CD14-positive monocyte (primary cell): Measurements from ENCODE around the gene TCIRG1. TPM values are rescaled to one million over a fixed set of nuclear protein-coding genes. Genes with fewer than 3 reads are reported as not detected.

Experiments
- DNase-seq, 3 donors: peaks; one replicate each; pipeline ENCODE4 v3.0.0-alpha.2; 2011 to 2022
- H2AFZ ChIP-seq: 2 replicates; pipeline ENCODE4 v1.6.0; 2012; ENCODE audit warnings: mild to moderate bottlenecking, low read depth, low read length, inconsistent platforms; ENCODE audit not compliant: insufficient read depth, poor library complexity, severe bottlenecking
- H3K27ac ChIP-seq, 2 donors: 1 replicate in 1 of 2; 2 replicates in 1 of 2; pipeline ENCODE4 v1.5.1; 2012 to 2013; ENCODE audit warnings: low read length in 2 of 2, control low read depth in 1 of 2, inconsistent platforms in 1 of 2, low read depth in 1 of 2, mild to moderate bottlenecking in 1 of 2
- H3K27me3 ChIP-seq, 2 donors: one replicate each; pipeline versions ENCODE4 v1.6.0 to v1.6.1; 2011 to 2013; ENCODE audit warnings: low read length in 2 of 2; ENCODE audit not compliant: control insufficient read depth in 2 of 2, insufficient read depth in 2 of 2
- H3K36me3 ChIP-seq, 2 donors: replicated peaks in 1 of 2; 1 replicate in 1 of 2; 2 replicates in 1 of 2; pipeline versions ENCODE4 v1.5.1 to v1.6.1; 2012 to 2013; ENCODE audit warnings: low read length in 2 of 2, control low read depth in 1 of 2, inconsistent platforms in 1 of 2, mild to moderate bottlenecking in 1 of 2; ENCODE audit not compliant: insufficient read depth in 2 of 2, control insufficient read depth in 1 of 2
- H3K4me1 ChIP-seq, 2 donors: 1 replicate in 1 of 2; 2 replicates in 1 of 2; pipeline versions ENCODE4 v1.5.1 to v1.6.1; 2012 to 2013; ENCODE audit warnings: low read length in 2 of 2, control low read depth in 1 of 2, inconsistent platforms in 1 of 2, mild to moderate bottlenecking in 1 of 2, moderate library complexity in 1 of 2; ENCODE audit not compliant: insufficient read depth in 2 of 2, control insufficient read depth in 1 of 2
- H3K4me2 ChIP-seq: replicated peaks from 2 replicates; pipeline ENCODE3; 2012; ENCODE audit warnings: low read length, moderate library complexity, mild to moderate bottlenecking; ENCODE audit not compliant: poor library complexity, severe bottlenecking; ENCODE audit errors: extremely low read depth
- H3K4me3 ChIP-seq, 3 experiments: fragments of 200-600 bp in 1 of 3; sonication (generic) in 1 of 3; replicated peaks in 1 of 3; 1 replicate in 2 of 3; 2 replicates in 1 of 3; pipeline ENCODE4 v1.5.1; 2011 to 2013; ENCODE audit warnings: low read length in 3 of 3, mild to moderate bottlenecking in 3 of 3, control low read depth in 2 of 3, low read depth in 2 of 3, inconsistent platforms in 1 of 3, moderate library complexity in 1 of 3
- H3K79me2 ChIP-seq: 2 replicates; pipeline ENCODE4 v1.6.0; 2012; ENCODE audit warnings: mild to moderate bottlenecking, control low read depth, inconsistent platforms, low read length, moderate library complexity; ENCODE audit not compliant: insufficient read depth
- H3K9ac ChIP-seq: 2 replicates; pipeline ENCODE4 v1.6.0; 2017; ENCODE audit warnings: low read length, mild to moderate bottlenecking; ENCODE audit not compliant: insufficient read depth, poor library complexity, severe bottlenecking
- H3K9me3 ChIP-seq, 2 donors: replicated peaks in 1 of 2; 1 replicate in 1 of 2; 2 replicates in 1 of 2; pipeline versions ENCODE4 v1.5.1 to v1.6.1; 2012 to 2013; ENCODE audit warnings: low read length in 2 of 2, control low read depth in 1 of 2; ENCODE audit not compliant: control insufficient read depth in 1 of 2, insufficient read depth in 1 of 2
- H4K20me1 ChIP-seq: 2 replicates; pipeline ENCODE4 v1.6.0; 2012; ENCODE audit warnings: mild to moderate bottlenecking, low read length, control low read depth, moderate library complexity; ENCODE audit not compliant: insufficient read depth
- H3K27ac Mint-ChIP-seq, 7 donors: one replicate each; pipeline ENCODE4 v1.8.0; 2020; ENCODE audit warnings: mild to moderate bottlenecking in 7 of 7, mixed read lengths in 7 of 7, moderate library complexity in 6 of 7, inconsistent platforms in 2 of 7
- H3K27me3 Mint-ChIP-seq, 3 donors: one replicate each; pipeline ENCODE4 v1.8.0; 2021 to 2022; ENCODE audit warnings: low read depth in 3 of 3, mild to moderate bottlenecking in 3 of 3, mixed read lengths in 3 of 3, moderate library complexity in 3 of 3, inconsistent platforms in 1 of 3
- H3K36me3 Mint-ChIP-seq, 2 donors: one replicate each; pipeline ENCODE4 v1.8.0; 2020; ENCODE audit warnings: mixed read lengths in 2 of 2, inconsistent platforms in 1 of 2, mild to moderate bottlenecking in 1 of 2
- H3K4me1 Mint-ChIP-seq: one replicate; pipeline ENCODE4 v1.8.0; 2020; ENCODE audit warnings: mild to moderate bottlenecking, mixed read lengths
- H3K4me3 Mint-ChIP-seq, 2 donors: one replicate each; pipeline ENCODE4 v1.8.0; 2020; ENCODE audit warnings: mild to moderate bottlenecking in 2 of 2, mixed read lengths in 2 of 2, moderate library complexity in 1 of 2
- H3K9me3 Mint-ChIP-seq, 7 donors: one replicate each; pipeline ENCODE4 v1.8.0; 2020 to 2022; ENCODE audit warnings: mixed read lengths in 7 of 7, mild to moderate bottlenecking in 6 of 7, moderate library complexity in 6 of 7, inconsistent platforms in 2 of 7
- CTCF ChIP-seq: fragments of 200-600 bp; IDR thresholded peaks from one replicate; pipeline ENCODE4 v1.8.0; 2022; ENCODE audit warnings: antibody characterized with exemption, mild to moderate bottlenecking
- WGBS: methylation state at CpG from one replicate; pipeline ENCODE4 v1.1.5; 2013; ENCODE audit warnings: missing lambda C conversion rate; ENCODE audit not compliant: insufficient coverage; 5-methylcytosine and 5-hydroxymethylcytosine counted together
- intact Hi-C, 2 donors: fragments of 100-400 bp; cut with micrococcal nuclease; formaldehyde crosslinking; loops; one replicate each; pipeline versions ENCODE4 v1.15.0 to v1.15.1; 2023
- polyA plus RNA-seq, 3 donors: library from polyadenylated mRNA; depleted of rRNA in 1 of 3; unstranded in 2 of 3; stranded (reverse) in 1 of 3; fragments of 300-500 nt in 2 of 3; fragments of >200 nt in 1 of 3; fragmentation: Illumina TruSeq in 2 of 3; gene quantifications; 1 replicate in 2 of 3; 2 replicates in 1 of 3; pipeline ENCODE4 v1.2.3, GENCODE V29; 2012 to 2021

TCIRG1 gene
- polyA plus RNA-seq, 3 donors, result 197 to 1,286 (median 225) TPM

- WGBS, result 99% methylated on average over 11 of the region's 13 CpGs
- no peak overlapping the region for H2AFZ ChIP-seq
- no peak for DNase-seq
- H4K20me1 ChIP-seq, result peaks cover 50% of the 10 kb centered on the region
- H3K27me3 ChIP-seq, result no peaks in the 10 kb centered on the region
- H3K79me2 ChIP-seq, result no peaks in the 10 kb centered on the region
- Mint-ChIP-seq H3K36me3 (peaks cover 78 to 98% of the 10 kb centered on the region in 2 donors), H3K27ac (peak overlapping the region in 1 of 7 donors; percentile 53), H3K4me1 (no peaks in the 10 kb centered on the region), H3K4me3 (no peak overlapping the region), H3K9me3 (no peaks in the 10 kb centered on the region), H3K27me3 (peaks cover 0 to 3% (median 2%) of the 10 kb centered on the region in 3 donors)
- TF ChIP-seq CTCF, result no peak
- no peak overlapping the region for H3K4me3 ChIP-seq
- no peak overlapping the region for H3K9ac ChIP-seq
- H3K27ac ChIP-seq, result no peak overlapping the region
- H3K9me3 ChIP-seq, result no peaks in the 10 kb centered on the region
- H3K4me2 ChIP-seq, result no peak overlapping the region
- no peaks in the 10 kb centered on the region for H3K4me1 ChIP-seq
- peaks cover 90 to 99% of the 10 kb centered on the region in 2 donors for H3K36me3 ChIP-seq
- intact Hi-C loops, result no loop called here
Measured at GRCh38 chr11:68022531-68022930, 16.3 kb upstream of the TCIRG1 start.

- H3K36me3 ChIP-seq, result peaks cover 78 to 87% of the 10 kb centered on the region in 2 donors
- intact Hi-C loops, result no loop called here
- 98% methylated on average over 4 of the region's 5 CpGs for WGBS
Measured at GRCh38 chr11:68024508-68024907, 14.3 kb upstream of the TCIRG1 start.

More at GRCh38 chr11:68024508-68024907, 14.3 kb upstream of the TCIRG1 start:
- no peak overlapping the region for H3K9ac ChIP-seq
- TF ChIP-seq CTCF, result no peak
- H2AFZ ChIP-seq, result no peak overlapping the region
- Mint-ChIP-seq H3K36me3 (peaks cover 72 to 88% of the 10 kb centered on the region in 2 donors), H3K4me3 (no peak overlapping the region), H3K9me3 (no peaks in the 10 kb centered on the region), H3K4me1 (peaks cover 9% of the 10 kb centered on the region), H3K27me3 (peaks cover 0 to 1% (median 1%) of the 10 kb centered on the region in 3 donors), H3K27ac (no peak overlapping the region)
- no peak overlapping the region for H3K4me3 ChIP-seq
- H3K4me1 ChIP-seq, result peaks cover 1 to 3% of the 10 kb centered on the region in 2 donors
- H3K79me2 ChIP-seq, result no peaks in the 10 kb centered on the region
- peak overlapping the region in 1 of 2 donors; percentile 26 for H3K27ac ChIP-seq
- no peak overlapping the region for H3K4me2 ChIP-seq
- no peaks in the 10 kb centered on the region for H3K9me3 ChIP-seq
- no peak for DNase-seq
- H4K20me1 ChIP-seq, result peaks cover 35% of the 10 kb centered on the region
- H3K27me3 ChIP-seq, result no peaks in the 10 kb centered on the region
